Fibroblast of pulmonary artery (primary cell): ENCODE results near the gene ATP8B4.
A peak's percentile ranks its signal among the peaks of the same experiment; 100 is the strongest.

Experiments
- DNase-seq: peaks from one replicate; pipeline ENCODE4 v3.0.0-alpha.2; 2010; ENCODE audit warnings: low read depth
- H3K4me3 ChIP-seq: replicated peaks from 2 replicates; pipeline ENCODE4 v1.5.1; 2011; ENCODE audit warnings: low read depth, mild to moderate bottlenecking, control low read depth, low read length, moderate library complexity
- TF ChIP-seq, protein P1 (sequence below): IDR thresholded peaks from 2 replicates; pipeline ENCODE4 v1.5.1; 2011; ENCODE audit warnings: mild to moderate bottlenecking, control low read depth, low read length, inconsistent platforms; ENCODE audit errors: missing control alignments

Gene ATP8B4

DNA sequence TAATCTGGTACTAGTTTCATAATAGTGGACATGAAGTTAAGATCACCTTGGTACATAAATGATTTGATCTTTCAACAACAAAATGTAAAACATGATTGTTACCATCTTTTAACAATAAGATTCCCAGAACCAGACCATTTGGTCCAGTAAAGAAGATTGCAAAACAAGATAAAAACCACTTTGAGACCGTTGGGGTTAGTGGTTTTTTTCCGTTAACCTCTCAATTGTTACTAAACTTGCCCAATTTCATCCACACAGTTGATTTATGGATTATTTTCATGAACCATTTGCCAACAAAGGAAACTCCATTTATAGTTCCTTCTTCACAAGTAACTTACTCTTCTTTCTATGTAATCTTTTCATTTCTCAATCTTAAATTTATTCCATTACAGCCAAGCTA, 53.8 kb downstream of the ATP8B4 start:
- TF ChIP-seq, protein P1, sequence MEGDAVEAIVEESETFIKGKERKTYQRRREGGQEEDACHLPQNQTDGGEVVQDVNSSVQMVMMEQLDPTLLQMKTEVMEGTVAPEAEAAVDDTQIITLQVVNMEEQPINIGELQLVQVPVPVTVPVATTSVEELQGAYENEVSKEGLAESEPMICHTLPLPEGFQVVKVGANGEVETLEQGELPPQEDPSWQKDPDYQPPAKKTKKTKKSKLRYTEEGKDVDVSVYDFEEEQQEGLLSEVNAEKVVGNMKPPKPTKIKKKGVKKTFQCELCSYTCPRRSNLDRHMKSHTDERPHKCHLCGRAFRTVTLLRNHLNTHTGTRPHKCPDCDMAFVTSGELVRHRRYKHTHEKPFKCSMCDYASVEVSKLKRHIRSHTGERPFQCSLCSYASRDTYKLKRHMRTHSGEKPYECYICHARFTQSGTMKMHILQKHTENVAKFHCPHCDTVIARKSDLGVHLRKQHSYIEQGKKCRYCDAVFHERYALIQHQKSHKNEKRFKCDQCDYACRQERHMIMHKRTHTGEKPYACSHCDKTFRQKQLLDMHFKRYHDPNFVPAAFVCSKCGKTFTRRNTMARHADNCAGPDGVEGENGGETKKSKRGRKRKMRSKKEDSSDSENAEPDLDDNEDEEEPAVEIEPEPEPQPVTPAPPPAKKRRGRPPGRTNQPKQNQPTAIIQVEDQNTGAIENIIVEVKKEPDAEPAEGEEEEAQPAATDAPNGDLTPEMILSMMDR: no peak
- H3K4me3 ChIP-seq: no peak overlapping the region
- no peak for DNase-seq

DNA sequence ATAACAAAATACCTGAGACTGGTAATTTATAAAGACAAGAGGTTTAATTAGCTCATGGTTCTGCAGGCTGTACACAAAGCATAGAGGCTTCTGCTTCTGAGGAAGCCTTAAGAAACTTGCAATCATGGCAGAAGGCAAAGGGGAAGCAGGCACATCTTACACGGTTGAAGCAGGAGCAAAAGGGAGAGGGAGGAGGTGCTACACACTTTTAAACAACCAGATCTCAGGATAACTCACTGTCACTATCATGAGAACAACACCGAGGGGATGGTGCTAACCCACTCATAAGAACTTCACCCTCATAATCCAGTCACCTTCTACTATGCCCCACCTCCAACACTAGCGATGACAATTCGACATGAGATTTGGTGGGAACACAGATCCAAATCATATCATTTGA, 54.4 kb downstream of the ATP8B4 start:
- no peak for DNase-seq
- H3K4me3 ChIP-seq: no peak overlapping the region
- TF ChIP-seq, protein P1: no peak

DNA sequence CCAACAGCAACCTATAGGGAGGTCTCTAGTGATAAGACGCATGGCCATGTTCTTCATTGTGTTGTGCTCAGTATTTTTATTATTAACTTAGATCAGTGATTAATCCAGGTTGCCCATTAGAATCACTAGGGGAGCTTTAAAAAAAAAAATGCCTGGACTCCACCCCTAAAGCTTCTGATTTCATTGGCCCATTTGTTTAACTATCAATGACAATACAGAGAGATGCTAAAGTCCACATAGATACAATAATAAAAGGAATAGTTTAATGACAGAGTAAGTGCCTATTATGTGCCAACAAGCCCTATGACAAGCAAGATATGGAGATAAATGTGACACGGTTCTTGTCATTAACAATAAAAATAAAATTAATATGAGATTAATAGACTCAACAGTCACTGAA, 55.8 kb downstream of the ATP8B4 start:
- TF ChIP-seq, protein P1: no peak
- DNase-seq: no peak
- no peak overlapping the region for H3K4me3 ChIP-seq

DNA sequence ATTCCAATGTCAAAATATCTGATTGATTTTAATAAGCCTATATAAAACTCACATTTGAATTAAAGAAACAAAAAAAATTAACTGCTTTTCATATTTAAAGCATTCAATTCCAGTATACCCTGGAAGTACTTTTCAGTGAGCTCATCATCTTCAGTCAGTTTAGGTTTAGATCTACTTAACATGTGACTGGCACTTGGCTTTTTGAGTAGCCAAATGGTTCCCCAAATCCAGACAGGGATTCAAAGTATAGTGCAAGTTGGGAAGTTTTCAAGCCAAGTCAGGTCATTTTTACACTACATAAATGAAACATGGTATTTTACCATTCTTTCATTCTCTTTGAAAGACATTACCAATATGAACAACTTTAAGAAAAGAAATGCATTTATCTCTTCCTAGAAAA, 57.5 kb downstream of the ATP8B4 start:
- no peak overlapping the region for H3K4me3 ChIP-seq
- DNase-seq: no peak
- TF ChIP-seq, protein P1: no peak

DNA sequence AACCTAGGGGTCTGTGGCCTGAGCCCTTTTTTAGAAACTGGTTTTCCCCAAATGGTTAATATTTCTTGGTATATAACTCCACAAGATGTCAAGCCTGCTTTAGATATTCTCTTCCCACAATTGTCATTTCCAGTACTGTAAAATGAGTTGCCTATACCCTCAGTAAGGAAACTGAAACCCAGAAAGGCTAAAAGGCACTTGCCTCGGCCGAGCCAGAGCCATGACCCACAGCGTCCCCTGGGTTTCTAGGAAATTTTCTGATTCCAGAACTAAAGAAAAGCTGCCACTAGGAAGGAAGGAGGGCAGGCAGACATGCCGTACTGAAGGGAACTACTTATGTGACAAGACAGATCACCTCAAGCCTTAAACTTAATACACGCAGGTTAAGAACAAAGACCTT, 59.1 kb downstream of the ATP8B4 start:
- TF ChIP-seq, protein P1: no peak
- H3K4me3 ChIP-seq: no peak overlapping the region
- DNase-seq: no peak

DNA sequence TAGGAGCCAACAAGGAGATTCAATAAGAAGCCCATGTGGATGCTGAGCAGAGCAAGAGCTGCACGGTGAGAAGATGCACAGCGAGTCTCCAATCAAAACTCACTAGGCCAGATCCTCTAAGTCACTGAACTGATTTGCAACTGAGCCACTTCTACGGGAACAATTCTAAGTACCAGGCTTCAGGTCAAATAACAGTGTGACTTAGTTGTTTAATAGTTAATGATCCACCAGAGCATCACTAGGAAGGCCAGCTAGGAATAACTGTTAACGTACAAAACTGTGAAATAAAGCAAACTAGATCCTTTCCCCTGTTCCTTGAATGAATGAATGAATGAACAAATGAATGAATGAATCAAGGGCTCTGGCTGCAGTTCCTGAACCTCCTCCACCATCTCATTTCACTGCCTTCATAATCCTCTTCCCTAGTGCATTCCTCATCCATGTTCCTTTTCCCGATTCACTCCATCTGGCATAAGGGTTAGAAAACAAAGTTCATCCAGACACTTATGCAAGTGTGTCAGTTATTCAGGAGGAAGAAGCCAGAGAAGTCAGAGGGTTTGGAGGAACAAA, 59.7 kb downstream of the ATP8B4 start:
- TF ChIP-seq, protein P1: no peak
- no peak for DNase-seq
- H3K4me3 ChIP-seq: no peak overlapping the region

DNA sequence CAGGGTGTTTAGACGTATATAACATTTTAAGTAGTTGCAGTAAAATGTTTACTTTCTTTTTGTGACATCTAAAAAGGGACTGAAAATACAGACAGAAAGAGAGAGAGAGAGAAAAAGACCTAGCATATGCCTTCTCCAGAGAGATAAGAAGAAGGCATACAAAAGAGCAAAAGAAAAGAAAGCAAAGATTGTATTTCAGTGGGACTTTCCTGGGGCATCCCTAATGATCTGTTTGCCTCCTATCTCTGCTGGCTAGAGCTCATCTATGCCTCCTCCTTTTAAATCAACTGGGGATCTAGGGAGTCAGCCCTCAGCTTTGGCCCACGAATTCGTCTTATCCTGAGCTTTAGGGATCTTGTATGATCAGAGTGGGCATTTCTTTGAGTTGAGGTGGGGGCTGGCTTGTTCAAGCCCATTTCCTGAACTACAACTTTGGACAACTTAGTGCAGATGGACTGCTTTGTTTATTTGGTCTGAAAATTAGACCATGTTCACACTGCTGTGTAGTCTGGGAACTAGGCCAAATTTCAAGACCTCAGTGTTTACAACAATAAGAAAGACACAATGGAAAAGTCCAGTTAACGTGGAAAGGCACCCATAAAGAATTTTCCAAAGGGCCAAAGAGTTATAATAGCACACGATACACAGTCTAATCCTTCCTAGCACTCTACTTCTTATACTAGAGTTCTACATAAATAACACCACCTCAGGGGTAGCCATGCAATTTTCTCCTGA, 61.0 kb downstream of the ATP8B4 start:
- peak; percentile 70 for DNase-seq
- H3K4me3 ChIP-seq: no peak overlapping the region
- TF ChIP-seq, protein P1: no peak
